Caco-2 (cell line): ENCODE measurements around the gene DNAJA1. TPM values are rescaled to one million over a fixed set of nuclear protein-coding genes. Genes with fewer than 3 reads are reported as not detected.

ENCODE experiments used
- total RNA-seq: library from RNA; stranded (reverse); gene quantifications from 2 replicates; pipeline ENCODE4 v1.2.3, GENCODE V29; 2022

DNAJA1 gene
- total RNA-seq, 1 experiment from 2014 or later, result 187 TPM

Other genes starting within 250 kb of the DNAJA1 start
- not detected in 2 replicates for gene TMEM215, start 241.7 kb upstream of the DNAJA1 start, total RNA-seq
- gene APTX, start 23.6 kb upstream of the DNAJA1 start, total RNA-seq, result 36.8 and 42.5 TPM in 2 replicates
- 23.6 TPM in 2 replicates for gene SMU1, start 51.4 kb downstream of the DNAJA1 start, total RNA-seq
- gene B4GALT1, start 142.1 kb downstream of the DNAJA1 start, total RNA-seq, result 104 and 121 TPM in 2 replicates
- 0.97 and 2.1 TPM in 2 replicates for gene SPINK4, start 214.9 kb downstream of the DNAJA1 start, total RNA-seq
- 51.2 and 62.1 TPM in 2 replicates for gene BAG1, start 239.4 kb downstream of the DNAJA1 start, total RNA-seq
- gene CHMP5, start 239.8 kb downstream of the DNAJA1 start, total RNA-seq, result 52.5 and 58.3 TPM in 2 replicates